GM19395 (cell line): ENCODE data around the gene MYL7.

Experiments used
- ATAC-seq: cut with Tn5 transposase; IDR thresholded peaks from one replicate; pipeline ENCODE4 v1.9.1; 2021; ENCODE audit warnings: mild to moderate bottlenecking, moderate library complexity; ENCODE audit not compliant: unreplicated experiment

The MYL7 gene

GRCh38 chr7:44112997-44113763 lies 28.0 kb downstream of the MYL7 start:
- no peak for ATAC-seq

- no peak for ATAC-seq
Observed at GRCh38 chr7:44112231-44112996, 28.7 kb downstream of the MYL7 start.

- no peak for ATAC-seq
Observed at GRCh38 chr7:44111761-44112160, 29.4 kb downstream of the MYL7 start.

DNA sequence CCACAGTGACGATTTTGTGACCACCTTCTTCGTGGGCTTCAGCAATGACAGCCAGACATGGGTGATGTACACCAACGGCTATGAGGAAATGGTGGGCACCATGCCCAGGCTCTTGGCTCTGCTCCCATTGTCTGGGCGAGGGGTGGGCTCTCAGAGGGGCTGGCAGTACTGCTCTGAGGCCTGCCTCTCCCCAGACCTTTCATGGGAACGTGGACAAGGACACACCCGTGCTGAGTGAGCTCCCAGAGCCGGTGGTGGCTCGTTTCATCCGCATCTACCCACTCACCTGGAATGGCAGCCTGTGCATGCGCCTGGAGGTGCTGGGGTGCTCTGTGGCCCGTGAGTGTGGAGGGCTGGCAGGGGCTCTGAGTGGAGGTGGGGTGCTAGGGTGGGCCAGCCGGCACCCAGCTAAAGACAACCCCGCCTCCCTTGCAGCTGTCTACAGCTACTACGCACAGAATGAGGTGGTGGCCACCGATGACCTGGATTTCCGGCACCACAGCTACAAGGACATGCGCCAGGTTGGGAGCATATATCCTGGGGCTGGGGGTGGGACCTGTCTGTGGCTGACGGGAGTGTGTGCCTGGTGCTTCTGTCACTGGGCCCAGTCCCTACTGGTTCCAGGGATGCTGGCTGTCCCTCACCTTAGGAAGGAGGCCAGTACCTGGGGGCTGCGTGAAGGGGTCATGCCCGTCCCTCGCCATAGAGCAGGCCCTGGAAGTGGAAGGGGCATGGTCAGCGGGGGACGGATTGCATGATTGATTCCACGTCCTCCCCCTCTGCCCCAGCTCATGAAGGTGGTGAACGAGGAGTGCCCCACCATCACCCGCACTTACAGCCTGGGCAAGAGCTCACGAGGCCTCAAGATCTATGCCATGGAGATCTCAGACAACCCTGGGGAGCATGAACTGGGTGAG lies 30.2 kb downstream of the MYL7 start:
- ATAC-seq: no peak

GRCh38 chr7:44109991-44110390 lies 31.1 kb downstream of the MYL7 start:
- no peak for ATAC-seq

GRCh38 chr7:44108768-44109750 lies 32.1 kb downstream of the MYL7 start:
- ATAC-seq: no peak

- no peak for ATAC-seq
Observed at GRCh38 chr7:44107961-44108767, 33.0 kb downstream of the MYL7 start.

GRCh38 chr7:44107116-44107960 lies 33.8 kb downstream of the MYL7 start:
- no peak for ATAC-seq

DNA sequence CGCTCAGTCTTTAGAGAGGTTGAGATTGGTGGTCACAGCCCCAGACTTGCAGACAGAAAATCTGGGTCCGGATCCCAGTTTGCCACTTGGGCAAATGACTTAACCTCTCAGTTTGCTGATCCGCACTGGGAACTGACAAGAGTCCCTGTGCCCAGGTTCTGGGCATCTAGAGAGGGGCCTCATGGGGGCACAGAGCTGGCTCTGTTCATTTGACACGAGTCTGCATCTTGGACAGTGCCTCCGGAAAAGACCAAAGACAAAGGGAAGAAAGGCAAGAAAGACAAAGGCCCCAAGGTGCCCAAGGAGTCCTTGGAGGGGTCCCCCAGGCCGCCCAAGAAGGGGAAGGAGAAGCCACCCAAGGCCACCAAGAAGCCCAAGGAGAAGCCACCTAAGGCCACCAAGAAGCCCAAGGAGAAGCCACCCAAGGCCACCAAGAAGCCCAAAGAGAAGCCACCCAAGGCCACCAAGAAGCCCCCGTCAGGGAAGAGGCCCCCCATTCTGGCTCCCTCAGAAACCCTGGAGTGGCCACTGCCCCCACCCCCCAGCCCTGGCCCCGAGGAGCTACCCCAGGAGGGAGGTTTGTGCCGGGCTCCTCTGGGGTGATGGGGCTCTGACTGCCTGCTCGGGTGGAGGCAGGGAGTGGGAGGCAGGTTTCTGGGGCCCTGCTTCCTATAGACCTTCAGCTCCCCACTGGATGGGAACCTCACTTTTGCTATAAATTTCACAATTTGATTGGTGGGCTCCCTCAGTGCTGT lies 34.6 kb downstream of the MYL7 start:
- ATAC-seq: no peak

DNA sequence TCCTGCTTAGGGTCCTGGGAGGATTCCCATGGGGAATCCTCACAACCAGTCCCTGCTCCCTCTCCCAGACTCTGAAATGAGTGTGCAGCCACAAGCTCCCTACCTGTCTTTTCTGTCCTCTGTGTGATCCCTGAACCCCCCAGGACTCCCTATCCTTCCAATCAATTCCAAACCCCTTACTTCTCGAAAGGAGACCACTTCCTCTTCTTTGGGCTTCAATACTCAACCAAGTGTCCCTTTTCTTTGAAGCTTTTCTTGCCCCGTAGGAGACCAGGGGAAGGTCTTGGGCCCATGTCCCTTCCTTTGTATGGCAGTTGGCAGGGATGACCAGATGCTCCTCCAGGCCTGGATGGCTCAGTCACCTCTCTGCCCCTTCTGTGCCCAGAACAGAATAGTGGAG lies 35.3 kb downstream of the MYL7 start:
- no peak for ATAC-seq

DNA sequence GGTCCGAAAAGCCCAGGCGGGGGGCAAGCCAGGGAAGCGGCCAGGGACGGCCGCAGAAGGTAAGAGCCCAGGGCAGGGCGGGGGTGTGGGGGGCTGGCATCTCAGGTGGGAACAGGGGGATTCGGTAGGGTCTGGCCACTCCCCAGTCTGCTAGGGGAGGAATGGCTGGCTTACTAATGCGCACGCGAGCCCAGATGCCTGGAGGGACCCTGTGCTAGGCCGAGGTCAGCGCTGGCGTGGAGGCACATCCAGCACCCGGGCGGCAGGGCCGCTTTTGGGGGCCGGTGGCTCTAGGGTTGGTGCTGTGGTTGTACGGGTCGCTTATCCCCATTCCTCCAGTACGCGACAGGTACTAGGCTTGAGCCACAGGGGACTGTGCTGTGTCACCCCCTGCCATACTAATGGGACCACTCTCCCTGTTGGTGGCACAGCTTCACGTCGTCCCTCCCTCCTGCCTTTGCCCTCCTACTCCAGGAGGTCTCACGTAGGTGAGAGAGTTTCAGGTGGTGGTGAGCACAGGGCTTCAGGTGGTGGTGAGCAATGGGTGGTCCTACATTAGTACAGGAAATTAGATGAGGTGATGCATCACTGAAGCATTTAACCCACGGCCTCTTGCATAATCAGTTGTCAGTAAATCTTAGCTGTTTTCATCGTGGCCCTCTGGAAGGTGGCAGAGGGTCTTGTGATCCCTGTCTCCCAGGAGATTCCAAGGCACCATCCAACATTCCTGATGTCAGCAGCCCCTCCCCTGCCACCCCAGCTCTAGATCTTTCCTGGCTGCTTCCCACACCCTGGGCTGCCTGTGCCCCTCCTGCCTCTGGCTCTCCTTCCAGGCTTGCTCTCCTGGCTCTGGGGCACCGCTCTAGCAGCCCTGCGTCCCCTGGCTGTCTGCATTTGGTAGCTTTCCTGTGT lies 36.0 kb downstream of the MYL7 start:
- no peak for ATAC-seq

DNA sequence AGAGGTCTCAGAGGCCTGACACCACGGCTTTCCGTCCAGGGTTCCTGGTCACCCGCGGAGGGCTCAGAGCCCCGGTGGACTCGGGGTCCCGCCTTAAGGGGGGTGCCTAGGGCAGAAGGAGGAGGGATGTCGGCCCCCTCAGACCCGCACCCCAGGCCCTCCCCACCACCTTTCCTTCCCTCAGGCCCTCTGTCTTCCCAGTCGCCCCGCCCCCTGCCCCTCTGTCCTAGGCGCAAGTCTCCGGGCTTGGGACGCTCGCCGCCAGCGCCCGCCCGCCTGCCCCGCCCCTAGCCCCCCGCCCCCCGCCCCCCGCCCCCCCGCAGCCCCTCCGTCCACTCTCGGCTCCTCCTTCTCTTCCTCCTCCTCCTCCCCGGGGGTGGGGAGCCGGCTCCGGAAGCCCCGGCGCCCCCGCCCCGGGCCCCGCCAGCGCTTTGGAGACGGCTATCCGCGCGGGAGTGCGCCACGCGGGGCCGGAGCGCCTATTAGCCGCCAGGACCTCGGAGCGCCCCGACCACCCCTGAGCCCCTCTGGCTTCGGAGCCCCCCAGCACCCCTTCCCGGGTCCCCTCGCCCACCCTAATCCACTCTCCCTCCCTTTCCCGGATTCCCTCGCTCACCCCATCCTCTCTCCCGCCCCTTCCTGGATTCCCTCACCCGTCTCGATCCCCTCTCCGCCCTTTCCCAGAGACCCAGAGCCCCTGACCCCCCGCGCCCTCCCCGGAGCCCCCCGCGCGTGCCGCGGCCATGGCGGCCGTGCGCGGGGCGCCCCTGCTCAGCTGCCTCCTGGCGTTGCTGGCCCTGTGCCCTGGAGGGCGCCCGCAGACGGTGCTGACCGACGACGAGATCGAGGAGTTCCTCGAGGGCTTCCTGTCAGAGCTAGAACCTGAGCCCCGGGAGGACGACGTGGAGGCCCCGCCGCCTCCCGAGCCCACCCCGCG lies 36.9 kb downstream of the MYL7 start, which contains the start of gene AEBP1:
Gene AEBP1 (plus strand): TSS at position 423 of the 937 bp plus-strand sequence. CDS start 321 bp downstream, at position 744.
- no peak for ATAC-seq

GRCh38 chr7:44103566-44103922 lies 37.6 kb downstream of the MYL7 start:
- no peak for ATAC-seq

DNA sequence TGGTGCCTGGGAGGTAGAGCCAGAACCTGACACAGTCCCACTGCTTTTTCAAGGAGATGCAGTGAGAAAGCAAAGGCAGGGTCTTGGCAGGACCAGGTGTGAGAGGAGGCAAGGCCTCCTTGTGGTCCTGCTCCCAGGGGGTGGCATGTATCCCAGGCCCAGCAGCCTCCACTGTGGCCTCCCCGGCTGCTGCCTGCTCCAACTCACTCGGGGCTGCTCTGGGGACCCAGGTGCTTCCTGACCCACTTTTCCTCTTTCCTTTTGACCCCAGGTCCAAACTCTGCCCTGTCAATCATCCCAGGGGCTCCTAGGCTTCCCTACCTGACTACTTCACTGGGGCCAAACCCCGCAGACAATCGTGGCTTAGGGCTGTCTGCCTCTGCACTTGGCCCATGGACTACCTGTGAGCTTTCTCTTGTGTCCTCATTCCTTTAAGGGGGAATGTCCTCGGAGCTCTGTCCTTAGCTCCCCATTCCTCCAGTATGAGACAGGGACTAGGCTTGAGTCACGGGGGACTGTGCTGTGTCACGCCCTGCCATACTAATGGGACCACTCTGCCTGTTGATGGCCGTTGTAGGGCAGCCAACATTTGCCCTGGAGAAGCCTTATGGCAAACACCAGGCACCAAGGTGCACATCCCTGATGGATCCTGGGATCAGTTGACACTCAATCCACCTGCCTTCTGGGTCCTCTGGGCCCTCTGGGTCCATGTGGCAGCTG lies 38.1 kb downstream of the MYL7 start:
- no peak for ATAC-seq
